Measurements from ENCODE around the gene ALDH1A3. TPM values are rescaled to one million over a fixed set of nuclear protein-coding genes. Genes with fewer than 3 reads are reported as not detected.

ALDH1A3 gene
- total RNA-seq, 1 experiment from 2014 or later, result 248 TPM

- TF ChIP-seq ZBTB33 (IDR thresholded peaks at IDR 0.05; ENCODE audit: extremely low read depth, insufficient replicate concordance, low read length) (no peak), JUND (IDR thresholded peaks at IDR 0.05) (no peak), POLR2A (IDR thresholded peaks at IDR 0.05; ENCODE audit: borderline replicate concordance, extremely low read depth, insufficient read depth, insufficient read length) (no peak), EZH2 (IDR thresholded peaks at IDR 0.05) (no peak), POLR2AphosphoS5 (IDR thresholded peaks at IDR 0.05; ENCODE audit: low read depth, low read length) (no peak), FOSL1 (IDR thresholded peaks at IDR 0.05; ENCODE audit: low read depth) (no peak), SP1 (IDR thresholded peaks at IDR 0.05; ENCODE audit: low read depth) (no peak), EZH2phosphoT487 (IDR thresholded peaks at IDR 0.05; ENCODE audit: borderline replicate concordance) (no peak), CTCF (IDR thresholded peaks at IDR 0.05 in 2 of 3, conservative IDR thresholded peaks at IDR 0.05 in 1 of 3; ENCODE audit: borderline replicate concordance in 1 of 3, insufficient read depth in 1 of 3, low read depth in 2 of 3, low read length in 2 of 3) (no peak), ATF3 (IDR thresholded peaks at IDR 0.05) (no peak), EGR1 (IDR thresholded peaks at IDR 0.05; ENCODE audit: low read depth) (no peak), RAD21 (IDR thresholded peaks at IDR 0.05; ENCODE audit: low read depth) (no peak), YY1 (IDR thresholded peaks at IDR 0.05; ENCODE audit: extremely low read depth, insufficient replicate concordance, low read depth, low read length) (no peak)
Measured at GRCh38 chr15:100867433-100867832, 12.2 kb upstream of the ALDH1A3 start (continued).

All from HCT116 (cell line).